GM12878 (cell line): ENCODE measurements around the gene IL21. TPM values are rescaled to one million over a fixed set of nuclear protein-coding genes. Genes with fewer than 3 reads are reported as not detected.

ENCODE experiments used
- ATAC-seq: fragments of 200-7000 bp; cut with Tn5 transposase; 3 replicates; pipeline ENCODE4 v1.9.1; 2020; ENCODE audit warnings: mild to moderate bottlenecking, moderate library complexity
- BruUV-seq: library from RNA; stranded (reverse); fragments of 400-500 nt; replicated peaks from 2 replicates; lab custom pipeline; 2021; lab: Mats Ljungman, UMichigan
- CTCF ChIA-PET: fragments of 300-600 bp; sonication (Branson Sonifier 250); formaldehyde crosslinking; extraction: SDS; loops from one replicate; lab custom pipeline; 2021; ENCODE audit warnings: inconsistent platforms; lab: Yijun Ruan, JAX
- POLR2A ChIA-PET: fragments of 350-600 bp; formaldehyde crosslinking; extraction: SDS; loops from one replicate; lab custom pipeline; 2021; ENCODE audit warnings: inconsistent platforms; lab: Charles Lee
- RAD21 ChIA-PET: fragments of 300-600 bp; sonication (Branson Sonifier 250); formaldehyde crosslinking; loops from one replicate; lab custom pipeline; 2023; ENCODE audit warnings: antibody characterized with exemption; ENCODE audit not compliant: unreplicated experiment; lab: Charles Lee
- SMC1A ChIA-PET: fragments of 300-600 bp; sonication (Branson Sonifier 250); formaldehyde crosslinking; loops from one replicate; lab custom pipeline; 2023; ENCODE audit not compliant: unreplicated experiment, uncharacterized antibody; lab: Charles Lee
- DNase-seq: peaks from one replicate; pipeline ENCODE4 v3.0.0-alpha.2; 2011; ENCODE audit warnings: low read depth, low spot score
- FAIRE-seq: peaks from 3 replicates; lab custom pipeline; 2011; peaks lifted over from hg19 to GRCh38; lab: Jason Lieb, UNC
- H2AFZ ChIP-seq: 2 replicates; pipeline ENCODE4 v1.6.0; 2011; ENCODE audit warnings: low read depth, low read length, control low read depth; ENCODE audit not compliant: control insufficient read depth
- H3K27ac ChIP-seq: 2 replicates; pipeline ENCODE4 v1.5.1; 2011; ENCODE audit warnings: control low read depth; ENCODE audit not compliant: control insufficient read depth, insufficient read depth
- H3K27me3 ChIP-seq, 2 experiments: replicated peaks in 1 of 2; 2 replicates each; pipeline versions ENCODE4 v1.6.0 to v1.6.1; 2011; ENCODE audit warnings: low read length in 1 of 2; ENCODE audit not compliant: control insufficient read depth in 2 of 2, insufficient read depth in 2 of 2
- H3K36me3 ChIP-seq, 2 experiments: 2 replicates each; pipeline ENCODE4 v1.5.1; 2011; ENCODE audit warnings: low read length in 1 of 2; ENCODE audit not compliant: control insufficient read depth in 2 of 2, insufficient read depth in 2 of 2
- H3K4me1 ChIP-seq: 2 replicates; pipeline ENCODE4 v1.6.1; 2011; ENCODE audit warnings: mild to moderate bottlenecking, low read length, moderate library complexity, mixed read lengths; ENCODE audit not compliant: control insufficient read depth, insufficient read depth
- H3K4me2 ChIP-seq: 2 replicates; pipeline ENCODE4 v1.6.0; 2011; ENCODE audit warnings: control low read depth; ENCODE audit not compliant: control insufficient read depth, insufficient read depth
- H3K4me3 ChIP-seq: fragments of 200-600 bp; sonication (generic); 2 replicates; pipeline ENCODE4 v1.5.1; 2016
- H3K79me2 ChIP-seq: 2 replicates; pipeline ENCODE4 v1.6.0; 2011; ENCODE audit warnings: low read length; ENCODE audit not compliant: control insufficient read depth, insufficient read depth
- H3K9ac ChIP-seq: 2 replicates; pipeline ENCODE4 v1.8.0; 2011; ENCODE audit warnings: low read length, control low read depth, mixed read lengths; ENCODE audit not compliant: control insufficient read depth, insufficient read depth
- H3K9me3 ChIP-seq: replicated peaks from 3 replicates; pipeline ENCODE4 v1.5.1; 2011; ENCODE audit warnings: mild to moderate bottlenecking, low read length; ENCODE audit not compliant: control insufficient read depth, insufficient read depth
- H4K20me1 ChIP-seq: 2 replicates; pipeline ENCODE4 v1.6.0; 2011; ENCODE audit not compliant: control insufficient read depth, insufficient read depth
- BCL11A ChIP-seq: IDR thresholded peaks from 2 replicates; pipeline ENCODE4 v1.6.1; 2011; ENCODE audit warnings: low read depth, low read length
- CHD4 ChIP-seq: fragments of 200-600 bp; sonication (generic); IDR thresholded peaks from 2 replicates; pipeline ENCODE4 v1.6.1; 2016; ENCODE audit warnings: mild to moderate bottlenecking
- FOXM1 ChIP-seq: IDR thresholded peaks from 2 replicates; pipeline ENCODE4 v1.6.1; 2012; ENCODE audit warnings: low read depth, mild to moderate bottlenecking, inconsistent platforms, low read length, moderate library complexity
- GABPA ChIP-seq: IDR thresholded peaks from 2 replicates; pipeline ENCODE4 v1.6.1; 2014; ENCODE audit warnings: antibody characterized with exemption, low read depth, mild to moderate bottlenecking, inconsistent platforms
- HDGF ChIP-seq: fragments of 450-650 bp; IDR thresholded peaks from 2 replicates; pipeline ENCODE4 v1.6.1; 2016; ENCODE audit warnings: antibody characterized with exemption
- IKZF2 ChIP-seq, 2 experiments: fragments of 450-650 bp; IDR thresholded peaks; 2 replicates each; pipeline ENCODE4 v1.6.1; 2017; ENCODE audit warnings: mild to moderate bottlenecking in 2 of 2, moderate library complexity in 2 of 2
- MTA2 ChIP-seq: fragments of 450-650 bp; IDR thresholded peaks from 2 replicates; pipeline ENCODE4 v1.6.1; 2016; ENCODE audit warnings: low read depth, mild to moderate bottlenecking, moderate library complexity
- NFYB ChIP-seq: IDR thresholded peaks from 2 replicates; pipeline ENCODE4 v1.6.1; 2011; ENCODE audit warnings: low read depth, mild to moderate bottlenecking, low read length, improper control_type of control experiment, moderate library complexity; ENCODE audit not compliant: insufficient read depth
- POLR2AphosphoS2 ChIP-seq: IDR thresholded peaks from 2 replicates; pipeline ENCODE4 v1.6.1; 2011; ENCODE audit warnings: low read depth, mild to moderate bottlenecking, low read length, improper control_type of control experiment, moderate library complexity
- RAD21 ChIP-seq: IDR thresholded peaks from 2 replicates; pipeline ENCODE4 v1.6.1; 2011; ENCODE audit warnings: mild to moderate bottlenecking, low read depth, low read length, moderate library complexity; ENCODE audit not compliant: insufficient read depth
- STAT3 ChIP-seq: IDR thresholded peaks from 2 replicates; pipeline ENCODE4 v1.6.1; 2011; ENCODE audit warnings: low read depth, low read length, improper control_type of control experiment
- TCF12 ChIP-seq: IDR thresholded peaks from 2 replicates; pipeline ENCODE4 v1.6.1; 2011; ENCODE audit warnings: low read depth, mild to moderate bottlenecking, low read length
- ZNF274 ChIP-seq: IDR thresholded peaks from one replicate; pipeline ENCODE4 v1.8.0; 2011; ENCODE audit not compliant: insufficient read length, insufficient read depth
- WGBS: methylation state at CpG from one replicate; pipeline ENCODE4 v1.1.6; 2016; ENCODE audit warnings: low lambda C conversion rate; ENCODE audit not compliant: insufficient replicate concordance, insufficient coverage; ENCODE audit errors: missing lambda C conversion rate; 5-methylcytosine and 5-hydroxymethylcytosine counted together
- in situ Hi-C: fragments of 300-500 bp; cut with MboI; formaldehyde crosslinking; loops from 9 replicates; pipeline ENCODE4 v1.14.3; 2018; ENCODE audit warnings: mixed read lengths
- intact Hi-C: fragments of 100-400 bp; cut with micrococcal nuclease; formaldehyde crosslinking; loops from one replicate; pipeline ENCODE4 v1.14.2; 2022; ENCODE audit not compliant: unreplicated experiment
- polyA plus RNA-seq, 11 experiments: library from polyadenylated mRNA; depleted of rRNA in 4 of 11; unstranded in 6 of 11; stranded (reverse) in 5 of 11; fragments of >200 nt; fragmentation: Nextera tagmentation in 4 of 11; fragmentation: Illumina TruSeq in 1 of 11; extraction: Ambion mirVana in 4 of 11; extraction: Trizol in 1 of 11; gene quantifications; 1 replicate in 1 of 11; 2 replicates in 10 of 11; pipeline versions ENCODE4 v1.2.1 to v1.2.3, GENCODE V29; 2011 to 2016; ENCODE audit warnings: inconsistent platforms in 2 of 11, missing spikeins in 2 of 11, low read depth in 1 of 11
- total RNA-seq, 4 experiments: library from RNA; depleted of rRNA in 3 of 4; stranded (reverse); fragments of >200 nt in 3 of 4; fragmentation: Illumina TruSeq in 1 of 4; extraction: Trizol in 1 of 4; gene quantifications; 2 replicates each; pipeline versions ENCODE4 v1.2.1 to v1.2.3, GENCODE V29; 2013 to 2021
- TF ChIP-seq, protein P1 (sequence below): IDR thresholded peaks from 2 replicates; pipeline ENCODE4 v1.6.1; 2012; ENCODE audit warnings: mild to moderate bottlenecking, low read depth, low read length
- TF ChIP-seq, protein P2 (sequence below): IDR thresholded peaks from 2 replicates; pipeline ENCODE4 v1.6.1; 2012; ENCODE audit warnings: low read depth, low read length, improper control_type of control experiment
- TF ChIP-seq, protein P3 (sequence below): fragments of 450-650 bp; conservative IDR thresholded peaks from 2 replicates; pipeline ENCODE4 v1.6.1; 2017; ENCODE audit warnings: mild to moderate bottlenecking, moderate library complexity
- TF ChIP-seq, protein P4 (sequence below): fragments of 450-650 bp; IDR thresholded peaks from 2 replicates; pipeline ENCODE4 v1.6.1; 2014; ENCODE audit warnings: mild to moderate bottlenecking

IL21 gene
- total and polyA plus RNA-seq, 10 of the 15 experiments (the other 5 are each of a cell fraction or from before 2014, with no cell fraction given) = not detected

DNA sequence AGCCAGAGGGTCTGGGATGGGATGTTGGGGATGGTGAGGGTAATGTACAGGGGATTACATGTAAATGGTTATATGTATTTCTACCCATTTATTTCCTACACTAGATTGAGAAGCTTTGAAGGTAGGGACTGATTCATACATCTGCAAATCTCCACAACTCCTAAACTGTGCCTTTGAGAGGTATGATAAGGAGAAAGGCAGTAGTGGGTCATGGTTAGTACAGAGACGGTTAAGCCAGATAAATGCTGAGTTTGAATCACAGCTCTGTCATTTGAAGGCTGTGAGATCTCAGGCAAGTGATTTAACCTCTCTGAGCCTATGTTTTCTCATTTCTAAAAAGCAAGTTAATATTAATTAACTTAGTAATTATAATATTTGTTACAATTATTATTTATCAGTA, 29.3 kb upstream of the IL21 start (continued):
- TF ChIP-seq, protein P1, sequence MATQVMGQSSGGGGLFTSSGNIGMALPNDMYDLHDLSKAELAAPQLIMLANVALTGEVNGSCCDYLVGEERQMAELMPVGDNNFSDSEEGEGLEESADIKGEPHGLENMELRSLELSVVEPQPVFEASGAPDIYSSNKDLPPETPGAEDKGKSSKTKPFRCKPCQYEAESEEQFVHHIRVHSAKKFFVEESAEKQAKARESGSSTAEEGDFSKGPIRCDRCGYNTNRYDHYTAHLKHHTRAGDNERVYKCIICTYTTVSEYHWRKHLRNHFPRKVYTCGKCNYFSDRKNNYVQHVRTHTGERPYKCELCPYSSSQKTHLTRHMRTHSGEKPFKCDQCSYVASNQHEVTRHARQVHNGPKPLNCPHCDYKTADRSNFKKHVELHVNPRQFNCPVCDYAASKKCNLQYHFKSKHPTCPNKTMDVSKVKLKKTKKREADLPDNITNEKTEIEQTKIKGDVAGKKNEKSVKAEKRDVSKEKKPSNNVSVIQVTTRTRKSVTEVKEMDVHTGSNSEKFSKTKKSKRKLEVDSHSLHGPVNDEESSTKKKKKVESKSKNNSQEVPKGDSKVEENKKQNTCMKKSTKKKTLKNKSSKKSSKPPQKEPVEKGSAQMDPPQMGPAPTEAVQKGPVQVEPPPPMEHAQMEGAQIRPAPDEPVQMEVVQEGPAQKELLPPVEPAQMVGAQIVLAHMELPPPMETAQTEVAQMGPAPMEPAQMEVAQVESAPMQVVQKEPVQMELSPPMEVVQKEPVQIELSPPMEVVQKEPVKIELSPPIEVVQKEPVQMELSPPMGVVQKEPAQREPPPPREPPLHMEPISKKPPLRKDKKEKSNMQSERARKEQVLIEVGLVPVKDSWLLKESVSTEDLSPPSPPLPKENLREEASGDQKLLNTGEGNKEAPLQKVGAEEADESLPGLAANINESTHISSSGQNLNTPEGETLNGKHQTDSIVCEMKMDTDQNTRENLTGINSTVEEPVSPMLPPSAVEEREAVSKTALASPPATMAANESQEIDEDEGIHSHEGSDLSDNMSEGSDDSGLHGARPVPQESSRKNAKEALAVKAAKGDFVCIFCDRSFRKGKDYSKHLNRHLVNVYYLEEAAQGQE = no peak
- TF ChIP-seq MTA2 = no peak
- TF ChIP-seq CHD4 = no peak
- TF ChIP-seq POLR2AphosphoS2 = no peak
- TF ChIP-seq TCF12 = no peak
- TF ChIP-seq, all 136 proteins: peak for 0

DNA sequence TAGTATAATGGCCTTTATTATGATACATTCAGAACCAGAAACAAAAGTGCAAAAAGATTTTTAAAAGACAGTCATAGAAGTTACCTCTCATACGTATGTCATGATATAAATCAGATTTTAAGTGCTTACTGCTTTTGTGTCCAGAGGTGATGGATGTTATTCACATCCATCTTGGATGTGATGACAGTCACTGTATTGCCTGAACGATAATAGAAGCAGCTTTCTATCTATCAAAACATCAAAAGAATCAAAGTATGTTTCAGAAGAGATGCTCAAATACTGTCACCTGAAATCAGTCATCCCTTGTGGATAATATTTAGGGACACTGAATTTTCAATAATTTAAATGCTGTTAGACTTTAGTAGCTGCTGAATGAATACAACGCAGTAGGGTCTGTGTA, 26.8 kb upstream of the IL21 start:
- ChIA-PET RAD21 (no interaction called here), POLR2A (no interaction called here), CTCF (interaction anchor here (0.5 kb wide), 1 partner anchor 823 kb away, joined by 3 read pairs; no protein-coding TSS in a partner anchor), SMC1A (interaction anchor here (1.5 kb wide), 1 partner anchor 45 kb away, joined by 3 read pairs; no protein-coding TSS in a partner anchor)
- Histone ChIP-seq H3K27ac (no peak overlapping the region), H3K27me3 (peaks cover 1 to 4% of the 10 kb centered on the region in 2 experiments; a peak in 3 of 4 replicates), H3K4me1 (no peaks in the 10 kb centered on the region), H3K4me3 (no peak overlapping the region), H4K20me1 (no peaks in the 10 kb centered on the region), H3K36me3 (no peaks in the 10 kb centered on the region), H3K9ac (no peak overlapping the region), H3K79me2 (no peaks in the 10 kb centered on the region), H3K9me3 (no peaks in the 10 kb centered on the region), H3K4me2 (no peak overlapping the region), H2AFZ (no peak overlapping the region)
- in situ Hi-C loops = no loop called here
- 26% methylated on average over 3 of the region's 3 CpGs for WGBS
- BruUV-seq = no TSS peak
- ATAC-seq (no peak), FAIRE-seq (no peak), DNase-seq (no peak)
- intact Hi-C loops = no loop called here
- TF ChIP-seq ZNF274 = no peak
- TF ChIP-seq, protein P2, sequence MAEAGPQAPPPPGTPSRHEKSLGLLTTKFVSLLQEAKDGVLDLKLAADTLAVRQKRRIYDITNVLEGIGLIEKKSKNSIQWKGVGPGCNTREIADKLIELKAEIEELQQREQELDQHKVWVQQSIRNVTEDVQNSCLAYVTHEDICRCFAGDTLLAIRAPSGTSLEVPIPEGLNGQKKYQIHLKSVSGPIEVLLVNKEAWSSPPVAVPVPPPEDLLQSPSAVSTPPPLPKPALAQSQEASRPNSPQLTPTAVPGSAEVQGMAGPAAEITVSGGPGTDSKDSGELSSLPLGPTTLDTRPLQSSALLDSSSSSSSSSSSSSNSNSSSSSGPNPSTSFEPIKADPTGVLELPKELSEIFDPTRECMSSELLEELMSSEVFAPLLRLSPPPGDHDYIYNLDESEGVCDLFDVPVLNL = no peak
- TF ChIP-seq GABPA = no peak
- TF ChIP-seq TCF12 = no peak
- TF ChIP-seq NFYB = no peak
- TF ChIP-seq BCL11A = no peak
- TF ChIP-seq IKZF2 (IDR thresholded peaks at IDR 0.05) = no peak
- TF ChIP-seq, protein P3, sequence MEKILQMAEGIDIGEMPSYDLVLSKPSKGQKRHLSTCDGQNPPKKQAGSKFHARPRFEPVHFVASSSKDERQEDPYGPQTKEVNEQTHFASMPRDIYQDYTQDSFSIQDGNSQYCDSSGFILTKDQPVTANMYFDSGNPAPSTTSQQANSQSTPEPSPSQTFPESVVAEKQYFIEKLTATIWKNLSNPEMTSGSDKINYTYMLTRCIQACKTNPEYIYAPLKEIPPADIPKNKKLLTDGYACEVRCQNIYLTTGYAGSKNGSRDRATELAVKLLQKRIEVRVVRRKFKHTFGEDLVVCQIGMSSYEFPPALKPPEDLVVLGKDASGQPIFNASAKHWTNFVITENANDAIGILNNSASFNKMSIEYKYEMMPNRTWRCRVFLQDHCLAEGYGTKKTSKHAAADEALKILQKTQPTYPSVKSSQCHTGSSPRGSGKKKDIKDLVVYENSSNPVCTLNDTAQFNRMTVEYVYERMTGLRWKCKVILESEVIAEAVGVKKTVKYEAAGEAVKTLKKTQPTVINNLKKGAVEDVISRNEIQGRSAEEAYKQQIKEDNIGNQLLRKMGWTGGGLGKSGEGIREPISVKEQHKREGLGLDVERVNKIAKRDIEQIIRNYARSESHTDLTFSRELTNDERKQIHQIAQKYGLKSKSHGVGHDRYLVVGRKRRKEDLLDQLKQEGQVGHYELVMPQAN = no peak
- no peak for TF ChIP-seq RAD21
- TF ChIP-seq, protein P4, sequence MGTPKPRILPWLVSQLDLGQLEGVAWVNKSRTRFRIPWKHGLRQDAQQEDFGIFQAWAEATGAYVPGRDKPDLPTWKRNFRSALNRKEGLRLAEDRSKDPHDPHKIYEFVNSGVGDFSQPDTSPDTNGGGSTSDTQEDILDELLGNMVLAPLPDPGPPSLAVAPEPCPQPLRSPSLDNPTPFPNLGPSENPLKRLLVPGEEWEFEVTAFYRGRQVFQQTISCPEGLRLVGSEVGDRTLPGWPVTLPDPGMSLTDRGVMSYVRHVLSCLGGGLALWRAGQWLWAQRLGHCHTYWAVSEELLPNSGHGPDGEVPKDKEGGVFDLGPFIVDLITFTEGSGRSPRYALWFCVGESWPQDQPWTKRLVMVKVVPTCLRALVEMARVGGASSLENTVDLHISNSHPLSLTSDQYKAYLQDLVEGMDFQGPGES = no peak
- TF ChIP-seq HDGF = no peak
- TF ChIP-seq FOXM1 = no peak
- no peak for TF ChIP-seq STAT3
